ENCODE data around the gene PCSK4.
A peak's percentile ranks its signal among the peaks of the same experiment; 100 is the strongest.

DNA sequence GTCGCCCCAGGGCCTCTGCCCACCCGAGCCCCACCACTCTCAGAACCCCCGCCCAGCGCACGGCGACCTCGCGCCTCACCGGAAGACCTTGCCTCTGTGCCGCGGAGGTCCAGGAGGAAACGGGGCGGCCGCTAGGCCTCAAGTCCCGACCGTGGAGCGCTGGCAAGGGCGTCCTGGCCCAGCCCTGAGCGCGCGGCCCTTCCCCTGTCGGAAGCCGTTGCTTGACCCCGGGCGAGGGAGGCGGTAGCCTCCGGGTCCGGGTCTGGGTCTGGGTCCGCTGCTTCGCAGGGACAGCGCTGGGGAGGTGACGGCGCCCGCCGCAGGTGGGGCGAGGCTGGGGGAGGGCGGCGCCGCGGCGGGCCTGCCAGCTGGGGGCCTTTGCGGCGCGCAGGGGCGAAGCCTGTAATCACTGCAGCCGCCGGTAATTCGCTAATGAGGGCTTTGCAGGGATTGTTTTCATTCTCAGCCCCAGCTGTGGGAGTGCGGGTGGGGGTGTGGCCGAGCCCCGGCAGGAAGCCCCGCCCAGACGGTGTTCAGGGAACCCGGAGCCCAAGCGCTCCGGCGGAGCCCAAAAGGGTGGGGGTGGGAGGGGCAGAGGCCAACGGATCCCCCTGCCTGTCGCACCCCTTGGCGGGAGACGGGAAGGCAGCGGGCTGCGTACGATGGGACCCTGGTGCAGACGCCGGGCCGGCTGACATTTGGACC lies 19.7 kb downstream of the PCSK4 start:
- TF ChIP-seq ZFX (IDR thresholded peaks at IDR 0.05): peak; percentile 83; the same call in 1 of the 2 replicates
- TF ChIP-seq, protein P1, sequence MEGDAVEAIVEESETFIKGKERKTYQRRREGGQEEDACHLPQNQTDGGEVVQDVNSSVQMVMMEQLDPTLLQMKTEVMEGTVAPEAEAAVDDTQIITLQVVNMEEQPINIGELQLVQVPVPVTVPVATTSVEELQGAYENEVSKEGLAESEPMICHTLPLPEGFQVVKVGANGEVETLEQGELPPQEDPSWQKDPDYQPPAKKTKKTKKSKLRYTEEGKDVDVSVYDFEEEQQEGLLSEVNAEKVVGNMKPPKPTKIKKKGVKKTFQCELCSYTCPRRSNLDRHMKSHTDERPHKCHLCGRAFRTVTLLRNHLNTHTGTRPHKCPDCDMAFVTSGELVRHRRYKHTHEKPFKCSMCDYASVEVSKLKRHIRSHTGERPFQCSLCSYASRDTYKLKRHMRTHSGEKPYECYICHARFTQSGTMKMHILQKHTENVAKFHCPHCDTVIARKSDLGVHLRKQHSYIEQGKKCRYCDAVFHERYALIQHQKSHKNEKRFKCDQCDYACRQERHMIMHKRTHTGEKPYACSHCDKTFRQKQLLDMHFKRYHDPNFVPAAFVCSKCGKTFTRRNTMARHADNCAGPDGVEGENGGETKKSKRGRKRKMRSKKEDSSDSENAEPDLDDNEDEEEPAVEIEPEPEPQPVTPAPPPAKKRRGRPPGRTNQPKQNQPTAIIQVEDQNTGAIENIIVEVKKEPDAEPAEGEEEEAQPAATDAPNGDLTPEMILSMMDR (conservative IDR thresholded peaks at IDR 0.05): no peak

Measured in C4-2B (cell line).